ENCODE measurements around the gene PSG6.
"Not testable (repeated sequence)": the region's sequence is repeated elsewhere in the genome, so short reads cannot be mapped to it uniquely, and the experiment has no call there.

DNA sequence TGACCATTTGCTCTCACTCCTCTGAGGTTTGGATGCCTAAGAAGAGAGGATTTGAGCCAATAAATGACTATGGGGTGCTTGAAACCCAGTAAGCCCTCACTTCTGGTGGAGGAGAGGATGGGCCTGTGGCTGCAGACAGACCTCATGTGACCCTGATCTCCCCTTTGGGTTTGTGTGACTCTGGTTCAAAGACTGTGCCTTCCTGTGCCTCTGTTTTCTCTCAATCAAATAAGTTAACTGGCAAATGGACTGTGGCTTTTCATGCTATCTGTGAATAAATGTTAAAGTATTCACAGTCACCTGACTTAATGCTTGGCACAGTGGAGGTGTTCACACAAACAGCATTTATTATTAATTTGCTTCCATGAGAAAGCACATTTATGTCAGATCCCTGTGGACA, 64.9 kb downstream of the PSG6 start:
- not testable (repeated sequence) for TF ChIP-seq SUZ12 (IDR thresholded peaks at IDR 0.05; ENCODE audit: extremely low read depth, insufficient read depth, insufficient read length); YY1 (IDR thresholded peaks at IDR 0.05; ENCODE audit: insufficient read depth, insufficient read length); ZNF274 (IDR thresholded peaks at IDR 0.05; ENCODE audit: low read depth, low read length)

Data from NT2/D1 (cell line).